GOT3 (cell line): ENCODE measurements around the gene GPA33.

Experiments used
- DNase-seq: peaks from one replicate; lab custom pipeline; 2025; ENCODE audit warnings: mixed read lengths; lab: John Stamatoyannopoulos, UW

Gene GPA33

DNA sequence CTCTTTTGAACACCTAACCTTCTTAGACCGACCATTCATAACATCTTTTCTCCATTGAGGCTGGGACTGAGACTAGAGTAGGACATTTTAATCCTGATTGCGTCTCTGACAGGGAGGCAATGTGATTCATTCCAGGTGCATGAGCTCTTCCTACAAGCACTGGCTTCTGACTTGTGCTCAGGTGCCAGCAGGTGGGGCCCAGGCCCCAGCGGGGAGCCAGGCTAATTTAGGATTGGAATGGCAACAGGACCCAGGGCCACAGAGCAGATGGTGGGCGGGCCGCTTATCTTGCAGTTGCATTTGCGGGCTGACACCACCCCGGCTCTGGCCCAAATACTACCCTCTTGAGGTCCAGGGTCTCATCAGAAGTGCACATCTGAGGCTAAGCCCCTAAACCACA is 4.1 kb downstream of the GPA33 start:
- DNase-seq, result no peak

DNA sequence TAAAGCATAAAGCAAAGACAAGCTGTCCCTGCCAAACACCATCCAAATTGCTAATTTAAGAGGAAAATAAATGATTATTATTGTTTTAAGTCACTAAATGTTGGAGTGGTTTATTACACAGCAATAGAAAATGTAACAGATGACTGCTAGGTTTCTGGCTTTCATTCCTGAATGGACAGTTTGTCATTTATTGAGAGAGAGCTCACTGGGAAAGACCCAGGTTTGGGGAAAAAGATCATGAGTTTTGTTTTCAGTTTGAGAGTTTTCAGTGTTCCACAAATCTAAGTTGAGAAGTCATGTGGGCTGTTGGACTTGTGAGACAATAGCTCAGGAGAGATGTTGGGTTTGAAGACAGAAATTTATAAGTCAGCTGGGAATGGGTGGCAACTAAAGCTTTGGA is 5.4 kb downstream of the GPA33 start:
- DNase-seq, result no peak

DNA sequence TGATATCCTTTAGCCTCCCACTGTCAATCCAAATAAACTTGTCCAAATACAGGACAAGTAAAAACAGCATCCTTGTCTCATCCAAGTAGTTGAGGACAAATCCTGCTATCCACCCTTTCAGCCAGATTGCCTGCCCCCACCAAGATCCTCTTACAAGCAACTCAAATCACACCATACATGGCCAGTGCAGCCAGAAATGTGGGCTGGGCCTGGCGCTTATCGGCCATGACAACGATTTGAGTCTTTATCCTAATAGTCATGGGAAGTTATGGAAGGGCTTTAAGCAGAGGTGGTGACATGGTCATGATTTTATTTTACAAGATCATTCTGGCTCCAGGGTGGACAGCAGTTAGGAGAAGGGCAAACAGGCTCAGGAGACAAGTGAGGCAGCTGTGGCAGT is 6.3 kb downstream of the GPA33 start:
- DNase-seq, result no peak

DNA sequence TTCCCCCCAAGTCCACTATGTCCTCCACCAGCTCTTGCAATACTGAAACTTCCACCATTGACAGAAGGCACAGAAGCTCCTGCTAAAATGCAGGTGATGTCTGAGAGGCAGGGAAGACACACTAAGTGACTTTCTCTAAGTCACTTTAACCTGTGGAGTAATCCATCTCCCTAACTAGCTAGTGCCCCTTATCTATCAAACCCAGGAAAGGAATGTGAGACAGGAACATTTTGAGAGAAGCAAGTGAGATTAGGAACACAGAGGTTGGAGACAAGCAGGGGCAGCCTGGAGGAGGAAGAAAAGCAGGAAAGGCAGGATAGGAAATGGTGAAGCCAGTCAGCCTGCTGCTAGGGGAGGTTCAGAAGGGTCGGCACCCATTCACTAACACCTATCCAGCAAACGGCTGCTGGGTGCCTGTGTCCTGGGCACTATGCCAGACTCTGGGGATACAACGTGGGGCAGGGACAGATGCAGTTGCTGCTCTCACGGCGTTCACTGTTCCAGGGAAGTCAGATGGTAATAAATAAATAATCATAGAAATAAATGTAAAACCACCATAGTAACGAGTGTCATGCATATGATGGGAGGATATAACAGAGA is 7.0 kb downstream of the GPA33 start:
- DNase-seq, result no peak

DNA sequence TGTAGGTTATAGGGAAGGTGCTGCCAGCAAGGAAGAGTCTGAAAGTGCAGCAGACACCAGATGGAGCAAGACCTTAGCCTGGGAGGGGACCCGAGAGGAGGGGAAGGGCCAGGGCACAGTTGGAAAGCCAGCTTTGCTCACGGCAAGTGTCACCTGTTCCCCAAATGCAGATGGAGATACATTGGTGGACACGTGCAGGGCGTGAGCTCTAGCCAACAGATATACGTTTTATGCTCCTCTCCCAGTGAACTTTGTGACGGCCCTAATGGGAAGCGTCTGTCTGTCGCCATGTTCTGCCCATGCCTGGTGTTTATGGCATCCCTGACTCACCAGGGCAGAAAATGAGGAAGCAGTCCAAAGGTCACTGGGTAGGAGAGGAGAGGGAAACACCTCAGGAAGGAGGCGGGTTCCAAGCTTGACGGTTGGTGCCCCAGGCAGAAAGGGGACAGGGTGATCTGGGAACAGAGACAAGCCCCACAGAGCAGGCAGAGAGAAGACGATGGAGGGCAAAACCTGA is 7.6 kb downstream of the GPA33 start:
- DNase-seq, result no peak

DNA sequence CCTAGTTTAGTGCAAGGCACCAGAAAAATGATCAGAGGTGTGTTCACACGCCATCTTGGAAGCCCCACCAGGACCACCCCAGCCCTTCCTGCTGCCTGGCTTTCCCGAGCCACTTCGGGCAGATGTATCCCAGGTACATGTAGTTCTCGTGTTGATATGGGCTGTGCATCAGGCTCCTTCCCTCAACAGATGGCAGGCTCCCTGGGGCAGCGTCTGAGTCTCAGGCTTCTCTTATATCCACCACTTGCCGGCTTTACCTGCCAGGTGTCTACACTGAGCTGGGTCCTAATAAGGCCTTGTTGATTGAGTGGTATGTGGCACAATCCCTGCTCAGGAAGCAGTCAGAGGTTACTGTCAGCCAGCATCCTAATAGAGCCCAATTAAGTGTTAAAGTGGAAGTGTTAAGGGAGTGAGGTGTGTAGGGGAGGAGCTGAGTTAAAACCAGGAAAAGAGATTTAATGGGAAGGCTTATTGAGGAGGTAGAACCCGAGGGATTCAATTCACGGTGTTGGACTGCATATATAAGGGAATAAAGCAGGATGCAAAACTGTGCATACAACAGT is 8.5 kb downstream of the GPA33 start:
- DNase-seq, result no peak

DNA sequence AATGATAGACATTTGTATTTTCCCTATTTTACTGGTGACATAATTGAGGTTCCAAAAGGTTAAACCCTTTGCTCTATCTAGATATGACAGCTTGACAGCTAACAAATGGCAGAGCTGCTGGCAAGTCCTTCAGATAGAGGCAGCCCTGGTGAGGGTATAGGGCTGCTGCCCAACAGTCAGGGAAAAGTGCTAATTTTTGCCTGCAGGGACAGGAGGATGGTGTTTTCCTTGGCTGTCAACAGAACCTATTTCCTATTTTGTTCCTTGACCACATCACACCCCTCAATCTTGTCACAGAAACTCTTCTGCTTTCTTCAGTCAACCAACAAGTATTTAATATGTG is 12.3 kb downstream of the GPA33 start:
- DNase-seq, result no peak

DNA sequence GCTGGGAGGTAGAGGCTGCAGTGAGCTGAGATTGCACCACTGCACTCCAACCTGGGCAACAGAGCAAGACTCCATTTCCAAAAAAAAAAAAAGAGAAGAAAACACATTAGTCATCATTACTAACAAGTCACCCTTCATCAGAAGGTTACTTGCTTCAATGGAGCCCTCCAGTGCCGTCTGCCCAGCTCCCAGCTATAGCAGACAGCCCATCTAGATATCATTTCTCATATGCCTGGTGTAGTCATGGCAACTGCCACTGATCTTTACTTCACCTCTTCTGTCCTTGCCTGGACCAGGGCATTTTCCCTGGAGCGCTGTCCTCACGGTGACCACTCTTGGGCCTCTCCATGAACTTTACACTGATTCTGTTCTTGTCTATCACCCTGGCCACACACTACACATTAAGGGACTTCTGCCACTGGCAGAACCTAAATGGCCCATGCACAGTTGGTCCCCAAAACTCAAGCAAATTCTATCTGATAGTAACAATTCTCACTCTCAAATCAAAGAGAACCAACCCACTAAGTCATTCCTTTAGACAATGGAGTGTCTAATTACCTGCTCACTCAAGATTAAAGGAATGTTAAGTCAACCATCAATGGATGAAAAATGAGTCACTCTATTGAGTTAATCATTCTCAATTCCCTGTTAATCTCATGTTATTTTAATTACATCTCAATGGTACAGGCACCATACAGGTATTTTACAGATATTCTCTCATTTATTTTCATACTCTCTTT is 12.9 kb downstream of the GPA33 start:
- DNase-seq, result no peak

DNA sequence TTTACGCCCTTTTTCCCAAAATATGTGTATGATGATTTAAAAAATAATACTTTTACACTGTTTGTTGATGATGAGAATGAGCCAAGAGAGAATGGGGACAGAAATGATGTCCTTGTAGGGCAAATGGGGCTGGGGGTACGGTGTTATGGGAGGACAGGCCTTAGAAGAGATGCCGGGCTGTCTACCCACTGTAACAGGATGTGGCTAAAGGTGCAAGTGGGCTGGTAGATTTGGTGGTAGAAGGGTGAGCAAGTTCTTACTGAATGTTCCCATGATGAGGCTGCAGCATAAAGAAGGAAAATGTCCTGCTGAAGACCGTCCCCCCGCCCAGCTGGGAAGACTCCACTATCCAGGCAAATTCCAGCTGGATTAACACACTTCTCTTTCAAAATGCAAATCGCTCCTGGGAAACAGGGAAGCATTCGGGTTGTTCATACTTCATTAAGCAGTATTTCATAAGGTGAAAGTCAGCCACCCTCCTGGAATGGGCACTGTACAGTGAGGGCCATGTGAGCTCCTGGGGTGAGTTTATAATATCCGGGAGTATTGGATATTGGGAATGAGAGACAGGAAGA is 14.0 kb downstream of the GPA33 start:
- DNase-seq, result no peak

DNA sequence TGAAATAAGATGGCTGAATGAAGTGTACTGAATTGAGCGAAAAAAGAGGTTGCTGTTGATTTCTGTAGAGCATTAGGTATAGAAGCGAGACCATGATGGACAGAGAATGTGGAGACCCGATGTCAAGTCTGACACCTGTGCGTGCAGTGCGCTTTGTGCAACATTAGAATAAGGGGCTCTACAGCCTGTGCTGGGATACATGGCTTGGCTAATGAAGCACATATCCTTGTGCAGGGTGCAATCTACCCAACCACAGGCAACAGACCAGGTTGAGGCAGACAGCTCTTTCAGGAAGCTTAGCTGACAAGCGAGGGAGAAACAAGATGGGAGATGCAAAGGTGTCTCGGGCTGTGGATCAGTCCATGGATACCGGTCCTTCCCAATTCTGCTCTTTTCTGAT is 18.9 kb downstream of the GPA33 start:
- DNase-seq, result no peak

DNA sequence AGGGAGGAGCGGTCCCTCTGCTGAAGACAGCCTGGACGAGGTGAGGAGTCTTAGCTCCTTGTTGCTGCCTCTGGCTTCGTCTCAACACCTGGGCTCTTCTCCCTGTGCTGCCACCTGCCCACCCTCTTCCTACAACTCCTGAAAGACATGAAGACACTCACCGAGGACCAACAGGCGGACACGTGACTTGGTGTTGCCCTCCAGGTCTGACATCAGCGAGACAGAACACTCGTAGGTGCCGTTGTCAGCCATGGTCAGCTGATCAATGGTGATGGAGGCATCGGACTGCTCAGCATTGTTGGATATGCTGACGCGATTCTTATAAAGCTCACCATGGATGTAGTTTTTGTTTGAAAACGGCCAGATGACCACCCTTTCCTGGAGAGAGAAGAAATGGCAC is 21.4 kb downstream of the GPA33 start:
- DNase-seq, result no peak

DNA sequence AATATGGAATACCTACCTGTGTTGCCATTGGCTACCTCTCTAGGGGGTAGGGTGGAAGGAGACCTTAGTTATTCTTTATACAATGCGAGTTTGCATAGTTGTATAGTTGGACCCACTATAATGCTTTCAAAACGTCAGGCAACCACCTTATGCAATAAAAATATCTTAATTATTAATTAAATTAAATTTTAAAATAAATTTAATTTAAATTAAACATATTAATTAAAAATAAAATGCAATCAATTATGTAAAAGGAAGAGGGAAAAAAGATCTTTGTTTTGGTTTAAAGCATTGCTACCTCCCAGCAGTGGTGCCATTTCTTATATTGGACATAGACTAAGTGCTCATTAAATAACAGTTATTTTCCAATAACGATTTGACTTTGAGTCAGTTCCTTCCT is 22.3 kb downstream of the GPA33 start:
- DNase-seq, result no peak

DNA sequence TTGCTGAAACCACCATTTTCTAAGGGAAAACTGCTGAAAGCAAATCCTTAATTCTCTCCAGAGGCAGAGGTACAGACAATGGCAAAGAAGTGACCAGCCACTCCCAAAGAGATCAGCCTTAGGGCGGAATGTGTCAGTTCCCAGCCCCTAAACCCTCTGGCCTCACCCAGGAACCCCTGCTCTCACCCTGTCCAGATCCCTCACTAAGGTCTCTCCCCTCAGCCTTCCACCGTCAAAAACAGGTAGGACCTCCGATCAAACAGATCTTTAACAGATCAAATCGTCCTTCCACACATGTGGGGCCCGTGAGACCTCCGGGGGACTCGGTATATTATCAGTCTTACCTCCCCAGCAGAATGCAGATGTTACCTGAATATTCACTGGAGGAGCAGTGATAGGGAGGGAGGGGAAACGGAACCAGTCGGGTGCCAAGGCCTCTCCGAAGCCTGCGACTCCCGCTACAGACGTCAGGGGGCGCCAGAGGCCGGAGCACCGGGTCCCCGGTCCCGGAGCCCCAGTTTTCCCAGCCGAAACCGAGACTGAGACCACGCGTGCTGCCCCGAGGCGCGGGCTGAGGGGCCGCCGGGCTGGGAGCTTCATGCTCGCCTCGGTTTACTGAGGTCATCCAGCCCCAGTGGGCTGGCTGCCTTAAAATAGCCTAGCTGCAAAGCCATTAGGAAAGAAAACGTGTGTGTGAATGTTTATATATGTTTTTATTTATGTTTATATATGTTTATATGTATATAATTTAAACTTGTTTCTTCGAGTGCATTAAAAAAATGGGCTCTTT is 23.6 kb downstream of the GPA33 start:
- peak; percentile 25 for DNase-seq

DNA sequence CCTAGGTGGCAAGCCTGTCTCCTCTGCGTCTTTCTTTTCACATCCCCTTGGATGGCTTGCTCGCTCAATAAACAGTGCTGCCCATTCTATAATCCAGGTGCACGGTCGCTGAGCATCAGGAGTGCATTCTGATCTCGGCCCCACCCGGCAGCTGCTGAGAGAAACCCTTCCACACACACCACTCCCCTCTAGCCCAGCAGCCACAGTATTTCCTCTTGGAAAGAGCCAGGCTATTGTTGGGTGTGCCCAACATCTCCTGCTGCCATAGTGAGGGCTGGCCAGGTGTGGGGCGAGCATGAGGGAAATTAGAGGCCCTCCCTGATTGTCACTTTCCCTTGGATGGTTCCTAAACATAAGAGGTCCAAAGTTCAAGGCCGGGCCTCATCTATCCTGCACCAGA is 24.7 kb downstream of the GPA33 start:
- no peak for DNase-seq

DNA sequence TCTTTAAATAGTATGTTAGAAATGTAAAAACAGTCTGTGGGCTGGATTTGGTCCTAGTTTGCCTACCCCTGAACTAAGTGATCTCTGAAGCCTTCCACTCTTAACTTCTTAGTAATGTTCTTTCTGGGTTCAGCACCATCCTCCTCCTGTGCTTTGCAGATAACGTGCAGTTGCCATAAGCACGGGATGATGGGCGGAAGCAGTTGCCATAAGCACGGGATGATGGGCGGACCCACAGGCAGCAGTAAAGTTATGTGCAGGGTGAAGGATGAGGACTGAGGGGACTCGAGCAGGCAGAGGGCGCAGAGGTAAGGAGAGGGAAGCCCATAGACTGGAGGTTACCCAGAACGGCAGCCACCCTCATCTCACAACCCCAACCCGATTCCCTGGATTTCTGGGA is 25.6 kb downstream of the GPA33 start:
- DNase-seq, result no peak

DNA sequence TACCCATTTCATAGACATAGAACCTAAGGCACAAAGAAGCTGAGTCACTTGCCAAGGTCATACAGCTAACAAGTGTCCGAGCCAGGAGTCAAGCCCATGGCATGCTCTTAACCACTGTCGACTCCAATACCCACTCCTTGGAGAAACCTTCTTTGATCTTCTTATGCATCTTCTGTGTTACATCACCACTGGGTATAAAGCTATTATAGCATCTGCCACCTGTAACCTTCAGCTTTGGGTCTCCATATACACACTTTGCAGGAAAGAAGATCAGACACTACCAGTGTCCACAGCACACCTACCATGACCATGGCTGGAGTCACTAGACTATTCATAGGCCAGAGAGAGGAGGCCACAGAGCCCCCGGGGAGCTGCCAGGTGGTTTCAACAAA is 29.1 kb downstream of the GPA33 start:
- no peak for DNase-seq

DNA sequence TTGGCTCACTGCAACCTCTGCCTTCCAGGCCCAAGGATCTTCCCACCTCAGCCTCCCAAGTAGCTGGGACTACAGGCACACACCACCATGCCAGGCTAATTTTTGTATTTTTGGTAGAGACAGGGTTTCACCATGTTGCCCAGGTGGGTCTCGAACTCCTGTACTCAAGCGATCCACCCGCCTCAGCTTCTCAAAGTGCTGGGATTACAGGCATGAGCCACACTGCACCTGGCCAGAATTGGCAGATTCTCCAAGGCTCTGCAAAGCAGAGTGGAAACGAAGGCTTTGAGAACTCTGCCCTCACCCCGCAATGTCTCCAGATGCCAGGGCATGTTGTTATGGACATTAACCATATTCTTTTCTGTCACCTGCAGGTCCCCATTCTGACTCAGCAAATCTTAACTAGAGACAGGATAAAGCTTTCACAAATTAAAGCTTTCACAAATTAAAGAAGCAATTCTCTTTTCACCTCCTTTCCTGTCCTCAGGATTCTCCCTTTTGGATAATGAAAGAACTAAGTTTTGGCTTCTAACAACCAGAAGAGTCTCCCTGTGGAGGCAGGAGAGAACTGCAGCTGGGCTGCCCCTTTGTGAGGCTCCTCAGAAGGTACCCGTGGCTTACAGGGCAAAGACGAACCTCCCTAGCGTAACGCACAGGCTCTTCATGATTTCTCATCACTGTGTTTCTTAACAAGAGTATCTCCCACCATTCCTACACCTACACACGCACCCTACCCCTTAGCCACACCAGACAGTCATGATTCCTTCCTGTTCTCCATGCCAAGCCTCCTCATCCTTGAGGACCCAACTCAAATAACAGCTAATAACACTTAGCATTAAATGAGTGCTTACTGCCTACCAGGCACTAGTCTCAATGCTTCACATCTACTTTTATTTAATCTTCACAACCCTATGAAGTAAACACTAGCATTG is 29.8 kb downstream of the GPA33 start:
- no peak for DNase-seq

DNA sequence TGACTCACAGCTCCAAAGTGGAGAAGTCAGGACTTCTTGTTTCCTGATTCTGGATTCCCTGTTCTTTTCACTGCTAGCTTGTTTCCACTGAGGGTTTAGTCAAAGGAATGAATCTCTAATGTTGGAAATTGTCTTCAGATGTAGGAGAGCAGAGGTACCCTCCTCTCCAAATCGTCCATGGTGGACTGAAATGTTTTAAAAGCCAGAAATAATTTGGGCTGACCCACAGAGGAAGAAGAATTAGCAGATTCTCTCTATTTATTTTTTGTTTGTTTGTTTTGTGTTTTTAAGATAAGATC is 30.4 kb downstream of the GPA33 start:
- DNase-seq, result no peak

DNA sequence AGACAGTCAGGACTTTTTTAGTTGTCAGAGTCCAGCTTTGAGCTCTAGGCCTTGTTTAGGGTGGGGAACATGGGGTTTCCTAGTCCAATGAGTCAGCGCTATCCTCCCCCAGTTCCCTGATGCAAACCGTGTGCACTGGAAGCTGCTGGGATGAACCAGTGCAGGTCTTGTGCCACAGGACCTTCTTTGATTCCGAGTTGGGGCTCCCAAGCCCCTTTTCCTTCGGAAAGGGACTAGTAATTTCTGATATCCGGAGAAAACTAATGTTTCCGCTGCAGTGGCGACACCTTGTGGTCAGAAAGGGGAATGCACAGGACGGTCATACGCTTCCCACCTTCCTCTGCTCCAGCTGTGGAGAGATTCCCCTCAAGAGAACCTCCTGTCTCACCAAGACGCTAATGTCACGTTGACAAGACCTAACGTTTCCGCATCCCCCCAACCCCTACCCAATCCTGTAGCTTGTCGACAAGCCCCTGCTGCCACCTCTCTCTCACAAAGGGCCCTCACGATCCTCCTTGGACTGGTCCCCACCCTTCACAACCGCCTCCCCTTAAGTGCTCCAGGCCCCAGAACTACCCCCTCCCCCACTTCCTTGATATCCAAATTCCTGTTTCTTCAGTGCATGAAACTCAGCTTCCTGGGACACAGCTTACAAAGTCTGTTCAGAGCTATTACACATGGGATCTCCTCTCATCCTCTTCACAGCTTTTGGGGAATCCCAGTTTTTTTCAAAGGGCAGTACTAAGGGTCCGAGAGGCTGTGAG is 30.9 kb downstream of the GPA33 start:
- no peak for DNase-seq

DNA sequence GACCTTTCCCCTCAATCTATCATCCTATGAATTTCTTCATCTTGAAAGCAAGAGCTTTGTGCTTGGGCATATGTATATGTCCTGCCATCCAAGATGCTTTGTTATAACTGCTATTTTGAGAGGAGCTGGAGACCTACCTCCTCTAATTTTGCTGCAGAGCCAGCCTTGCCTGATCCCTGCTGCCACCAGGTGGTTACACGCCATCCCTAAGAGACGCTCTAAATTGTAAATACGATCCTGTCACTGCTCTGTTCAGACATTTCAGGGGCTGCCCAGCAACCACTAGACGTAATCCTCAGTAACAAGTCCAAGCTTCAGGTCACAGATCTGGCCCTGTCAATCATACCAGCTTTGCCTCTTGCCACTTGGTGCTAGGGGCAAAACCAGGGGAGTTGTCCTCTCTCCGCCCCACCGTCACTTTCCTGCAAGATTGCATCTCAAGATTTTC is 32.9 kb downstream of the GPA33 start:
- no peak for DNase-seq
